ENCODE measurements around the gene CPB2. TPM values are rescaled to one million over a fixed set of nuclear protein-coding genes. Genes with fewer than 3 reads are reported as not detected.

The CPB2 gene
- total RNA-seq, 4 donors from 2014 or later = not detected

- TF ChIP-seq EP300 (IDR thresholded peaks at IDR 0.05; ENCODE audit: low read depth) (no peak), POLR2AphosphoS5 (IDR thresholded peaks at IDR 0.05) (no peak), POLR2A (IDR thresholded peaks at IDR 0.05) (no peak), CTCF (IDR thresholded peaks at IDR 0.05) (no peak)
- intact Hi-C loops (cut with DNase I; ENCODE audit: low total_unique reads) (no loop called here), in situ Hi-C loops (cut with MboI; ENCODE audit: low pct_ligation_motif_present in 1 of 4, low pct_unique_long_range_greater_than_20kb in 1 of 4, low sequenced_read_pairs in 3 of 4) (no loop called here)
- H3K27ac ChIP-seq = no peak overlapping the region
- no peaks in the 10 kb centered on the region for H3K36me3 ChIP-seq
- no peaks in the 10 kb centered on the region for H3K27me3 ChIP-seq
- H3K4me1 ChIP-seq = no peaks in the 10 kb centered on the region
- H3K4me3 ChIP-seq = no peak overlapping the region
- H3K9me3 ChIP-seq = no peaks in the 10 kb centered on the region
- 88 to 93% methylated on average over 4 of the region's 4 CpGs for WGBS, 2 donors (ENCODE audit: low coverage in 1 of 2)
- no peak for DNase-seq
These were observed 31.9 kb upstream of the CPB2 start for GRCh38 chr13:46136688-46137087.

GRCh38 chr13:46134961-46135522, 30.2 kb upstream of the CPB2 start:
- no peaks in the 10 kb centered on the region for H3K4me1 ChIP-seq
- H3K27ac ChIP-seq = no peak overlapping the region
- no peaks in the 10 kb centered on the region for H3K9me3 ChIP-seq
- in situ Hi-C loops (cut with MboI; ENCODE audit: low pct_ligation_motif_present in 1 of 4, low pct_unique_long_range_greater_than_20kb in 1 of 4, low sequenced_read_pairs in 3 of 4) = no loop called here
- H3K27me3 ChIP-seq = no peaks in the 10 kb centered on the region
- no peak for TF ChIP-seq POLR2A (IDR thresholded peaks at IDR 0.05)
- TF ChIP-seq CTCF (IDR thresholded peaks at IDR 0.05) = no peak
- no peak for TF ChIP-seq POLR2AphosphoS5 (IDR thresholded peaks at IDR 0.05)
- TF ChIP-seq EP300 (IDR thresholded peaks at IDR 0.05; ENCODE audit: low read depth) = no peak
- H3K36me3 ChIP-seq = no peaks in the 10 kb centered on the region
- intact Hi-C loops (cut with DNase I; ENCODE audit: low total_unique reads) = no loop called here
- WGBS, 2 donors (ENCODE audit: low coverage in 1 of 2) = 32 to 56% methylated on average over 3 to 4 of the region's 4 CpGs
- DNase-seq = no peak
- H3K4me3 ChIP-seq = no peak overlapping the region

- H3K27ac ChIP-seq = no peak overlapping the region
- in situ Hi-C loops (cut with MboI; ENCODE audit: low pct_ligation_motif_present in 1 of 4, low pct_unique_long_range_greater_than_20kb in 1 of 4, low sequenced_read_pairs in 3 of 4) = no loop called here
- TF ChIP-seq EP300 (IDR thresholded peaks at IDR 0.05; ENCODE audit: low read depth) (no peak), POLR2AphosphoS5 (IDR thresholded peaks at IDR 0.05) (no peak), POLR2A (IDR thresholded peaks at IDR 0.05) (no peak), CTCF (IDR thresholded peaks at IDR 0.05) (no peak)
- no peak for DNase-seq
- H3K4me3 ChIP-seq = no peak overlapping the region
- H3K36me3 ChIP-seq = no peaks in the 10 kb centered on the region
- H3K4me1 ChIP-seq = no peaks in the 10 kb centered on the region
- no peaks in the 10 kb centered on the region for H3K9me3 ChIP-seq
- intact Hi-C loops (cut with DNase I; ENCODE audit: low total_unique reads) = no loop called here
- WGBS, 2 donors (ENCODE audit: low coverage in 1 of 2) = 87 to 92% methylated on average over 2 of the region's 2 CpGs
- H3K27me3 ChIP-seq = no peaks in the 10 kb centered on the region
These were observed 29.7 kb upstream of the CPB2 start for GRCh38 chr13:46134494-46134893.

- H3K4me3 ChIP-seq = no peak overlapping the region
- no peaks in the 10 kb centered on the region for H3K36me3 ChIP-seq
- TF ChIP-seq EP300 (IDR thresholded peaks at IDR 0.05; ENCODE audit: low read depth) (no peak), POLR2AphosphoS5 (IDR thresholded peaks at IDR 0.05) (no peak), CTCF (IDR thresholded peaks at IDR 0.05) (no peak), POLR2A (IDR thresholded peaks at IDR 0.05) (no peak)
- intact Hi-C loops (cut with DNase I; ENCODE audit: low total_unique reads) = no loop called here
- DNase-seq = no peak
- no peak overlapping the region for H3K27ac ChIP-seq
- no peaks in the 10 kb centered on the region for H3K4me1 ChIP-seq
- in situ Hi-C loops (cut with MboI; ENCODE audit: low pct_ligation_motif_present in 1 of 4, low pct_unique_long_range_greater_than_20kb in 1 of 4, low sequenced_read_pairs in 3 of 4) = no loop called here
- H3K27me3 ChIP-seq = no peaks in the 10 kb centered on the region
- no peaks in the 10 kb centered on the region for H3K9me3 ChIP-seq
- WGBS, 2 donors (ENCODE audit: low coverage in 1 of 2) = 75 to 95% methylated on average over 3 of the region's 3 CpGs
These were observed 27.3 kb upstream of the CPB2 start for GRCh38 chr13:46132109-46132508.

Data from transverse colon (tissue), 4 donors.